ENCODE measurements around the gene UACA. TPM values are rescaled to one million over a fixed set of nuclear protein-coding genes. Genes with fewer than 3 reads are reported as not detected.
"Not testable (repeated sequence)": the region's sequence is repeated elsewhere in the genome, so short reads cannot be mapped to it uniquely, and the experiment has no call there.

UACA gene
- total RNA-seq, 4 donors from 2014 or later: 35.9 to 78.9 (median 50.5) TPM

DNA sequence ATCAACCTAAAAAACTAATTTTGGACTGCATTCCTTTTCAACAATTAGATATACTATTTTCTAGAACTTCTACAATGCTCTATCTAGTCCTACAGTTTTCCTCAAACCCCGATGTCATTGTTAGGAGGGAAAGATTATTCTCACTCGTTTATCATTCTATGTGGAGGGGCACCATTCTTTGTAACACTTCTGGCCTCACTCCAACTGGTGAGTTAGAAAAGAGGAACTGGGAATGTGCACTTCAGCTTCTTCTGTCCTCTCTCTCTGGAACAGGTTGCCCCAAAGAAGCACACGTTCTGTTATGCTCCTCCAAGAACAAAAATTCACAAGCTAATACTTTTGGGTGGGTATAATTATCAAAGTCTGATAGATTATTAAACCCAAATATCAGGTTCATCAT is 137.9 kb downstream of the UACA start:
- TF ChIP-seq POLR2A (IDR thresholded peaks at IDR 0.05) (no peak), POLR2AphosphoS5 (IDR thresholded peaks at IDR 0.05) (no peak)
- H3K4me1 ChIP-seq: no peaks in the 10 kb centered on the region
- 21 to 33% methylated on average over 3 of the region's 3 CpGs for WGBS, 2 donors (ENCODE audit: low coverage in 1 of 2)
- H3K27ac ChIP-seq: no peak overlapping the region
- ATAC-seq: no peak
- no peak overlapping the region for H3K4me3 ChIP-seq
- no peaks in the 10 kb centered on the region for H3K36me3 ChIP-seq
- peaks cover 0 to 23% (median 0%) of the 10 kb centered on the region in 3 donors for H3K9me3 ChIP-seq
- H3K27me3 ChIP-seq: no peaks in the 10 kb centered on the region

DNA sequence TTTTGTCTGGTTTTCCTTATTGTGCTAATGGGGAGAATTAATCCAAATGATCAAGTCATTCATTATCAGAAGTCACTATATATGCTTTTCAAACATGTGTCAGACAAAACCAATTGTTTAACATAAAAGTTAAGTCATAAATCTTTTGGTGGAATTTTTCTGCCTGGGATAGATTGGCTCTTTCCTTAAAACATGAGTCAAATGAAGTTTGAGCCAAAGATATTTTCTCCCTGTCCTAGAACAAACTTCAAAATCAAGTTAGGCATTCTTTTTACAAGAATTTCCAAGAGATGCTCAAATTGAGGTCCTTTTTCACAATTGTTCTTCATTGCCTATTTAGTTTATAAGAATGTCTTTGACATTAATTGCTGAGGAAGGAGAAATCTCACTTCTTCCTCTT is 138.3 kb downstream of the UACA start:
- no peak for ATAC-seq
- Histone ChIP-seq H3K4me3 (no peak overlapping the region), H3K9me3 (peaks cover 0 to 23% (median 0%) of the 10 kb centered on the region in 3 donors), H3K36me3 (no peaks in the 10 kb centered on the region), H3K27me3 (no peaks in the 10 kb centered on the region), H3K4me1 (no peaks in the 10 kb centered on the region), H3K27ac (no peak overlapping the region)
- TF ChIP-seq POLR2AphosphoS5 (IDR thresholded peaks at IDR 0.05) (no peak), EP300 (IDR thresholded peaks at IDR 0.05) (no peak), POLR2A (IDR thresholded peaks at IDR 0.05) (no peak)
- TF ChIP-seq, protein P1, sequence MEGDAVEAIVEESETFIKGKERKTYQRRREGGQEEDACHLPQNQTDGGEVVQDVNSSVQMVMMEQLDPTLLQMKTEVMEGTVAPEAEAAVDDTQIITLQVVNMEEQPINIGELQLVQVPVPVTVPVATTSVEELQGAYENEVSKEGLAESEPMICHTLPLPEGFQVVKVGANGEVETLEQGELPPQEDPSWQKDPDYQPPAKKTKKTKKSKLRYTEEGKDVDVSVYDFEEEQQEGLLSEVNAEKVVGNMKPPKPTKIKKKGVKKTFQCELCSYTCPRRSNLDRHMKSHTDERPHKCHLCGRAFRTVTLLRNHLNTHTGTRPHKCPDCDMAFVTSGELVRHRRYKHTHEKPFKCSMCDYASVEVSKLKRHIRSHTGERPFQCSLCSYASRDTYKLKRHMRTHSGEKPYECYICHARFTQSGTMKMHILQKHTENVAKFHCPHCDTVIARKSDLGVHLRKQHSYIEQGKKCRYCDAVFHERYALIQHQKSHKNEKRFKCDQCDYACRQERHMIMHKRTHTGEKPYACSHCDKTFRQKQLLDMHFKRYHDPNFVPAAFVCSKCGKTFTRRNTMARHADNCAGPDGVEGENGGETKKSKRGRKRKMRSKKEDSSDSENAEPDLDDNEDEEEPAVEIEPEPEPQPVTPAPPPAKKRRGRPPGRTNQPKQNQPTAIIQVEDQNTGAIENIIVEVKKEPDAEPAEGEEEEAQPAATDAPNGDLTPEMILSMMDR (IDR thresholded peaks at IDR 0.05): no peak

DNA sequence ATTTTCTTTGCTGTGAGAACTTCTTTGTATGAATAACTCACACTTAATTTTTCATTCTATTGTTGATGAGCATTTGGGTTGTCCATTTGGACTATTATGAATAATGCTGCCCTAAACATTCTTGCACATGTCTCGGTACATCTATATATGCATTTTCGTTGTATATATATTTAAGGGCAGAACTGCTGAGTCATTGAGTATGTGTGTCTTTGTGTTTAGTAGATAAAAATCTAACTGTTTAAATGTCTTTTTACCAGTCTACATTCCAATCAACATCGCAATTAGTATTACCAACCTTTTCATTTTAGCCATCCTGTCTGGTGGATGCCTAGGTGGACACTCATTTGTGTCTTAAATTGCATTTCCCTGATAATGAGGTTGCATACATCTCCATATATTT is 144.4 kb downstream of the UACA start:
- peaks cover 0 to 23% (median 0%) of the 10 kb centered on the region in 3 donors for H3K9me3 ChIP-seq
- no peaks in the 10 kb centered on the region for H3K27me3 ChIP-seq
- no peaks in the 10 kb centered on the region for H3K4me1 ChIP-seq
- TF ChIP-seq POLR2AphosphoS5 (IDR thresholded peaks at IDR 0.05): no peak
- TF ChIP-seq POLR2A (IDR thresholded peaks at IDR 0.05): no peak
- TF ChIP-seq, protein P1 (IDR thresholded peaks at IDR 0.05): no peak
- no peak for TF ChIP-seq EP300 (IDR thresholded peaks at IDR 0.05)
- H3K27ac ChIP-seq: no peak overlapping the region
- no peaks in the 10 kb centered on the region for H3K36me3 ChIP-seq
- no peak for ATAC-seq
- WGBS, 2 donors (ENCODE audit: low coverage in 1 of 2): 84 to 92% methylated on average over 3 of the region's 3 CpGs
- H3K4me3 ChIP-seq: no peak overlapping the region

DNA sequence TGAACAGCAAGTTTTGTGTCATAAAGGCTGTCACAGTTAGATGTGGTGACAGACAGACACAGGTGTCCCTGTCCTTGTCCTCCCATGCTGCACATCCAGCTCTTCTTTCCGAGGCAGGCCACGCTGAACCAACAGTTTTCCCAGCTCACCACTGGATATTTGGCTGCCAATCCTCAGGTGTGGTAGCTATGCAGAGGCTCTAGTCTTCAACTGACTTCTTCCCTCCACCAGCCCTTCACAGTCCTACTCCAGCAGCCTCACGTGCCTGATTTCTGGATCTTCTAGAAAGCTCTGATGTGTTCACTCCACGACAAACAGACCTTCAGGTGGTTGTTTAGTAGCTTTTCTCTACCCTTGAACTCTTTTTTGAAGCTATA is 145.5 kb downstream of the UACA start:
- Histone ChIP-seq H3K27ac (no peak overlapping the region), H3K27me3 (no peaks in the 10 kb centered on the region), H3K36me3 (no peaks in the 10 kb centered on the region), H3K9me3 (peaks cover 0 to 15% (median 0%) of the 10 kb centered on the region in 3 donors), H3K4me1 (no peaks in the 10 kb centered on the region), H3K4me3 (no peak overlapping the region)
- ATAC-seq: no peak
- WGBS, 2 donors (ENCODE audit: low coverage in 1 of 2): 92% methylated on average over 3 to 4 of the region's 4 CpGs
- TF ChIP-seq EP300 (IDR thresholded peaks at IDR 0.05): no peak
- TF ChIP-seq, protein P1 (IDR thresholded peaks at IDR 0.05): no peak
- no peak for TF ChIP-seq POLR2A (IDR thresholded peaks at IDR 0.05)
- no peak for TF ChIP-seq POLR2AphosphoS5 (IDR thresholded peaks at IDR 0.05)

DNA sequence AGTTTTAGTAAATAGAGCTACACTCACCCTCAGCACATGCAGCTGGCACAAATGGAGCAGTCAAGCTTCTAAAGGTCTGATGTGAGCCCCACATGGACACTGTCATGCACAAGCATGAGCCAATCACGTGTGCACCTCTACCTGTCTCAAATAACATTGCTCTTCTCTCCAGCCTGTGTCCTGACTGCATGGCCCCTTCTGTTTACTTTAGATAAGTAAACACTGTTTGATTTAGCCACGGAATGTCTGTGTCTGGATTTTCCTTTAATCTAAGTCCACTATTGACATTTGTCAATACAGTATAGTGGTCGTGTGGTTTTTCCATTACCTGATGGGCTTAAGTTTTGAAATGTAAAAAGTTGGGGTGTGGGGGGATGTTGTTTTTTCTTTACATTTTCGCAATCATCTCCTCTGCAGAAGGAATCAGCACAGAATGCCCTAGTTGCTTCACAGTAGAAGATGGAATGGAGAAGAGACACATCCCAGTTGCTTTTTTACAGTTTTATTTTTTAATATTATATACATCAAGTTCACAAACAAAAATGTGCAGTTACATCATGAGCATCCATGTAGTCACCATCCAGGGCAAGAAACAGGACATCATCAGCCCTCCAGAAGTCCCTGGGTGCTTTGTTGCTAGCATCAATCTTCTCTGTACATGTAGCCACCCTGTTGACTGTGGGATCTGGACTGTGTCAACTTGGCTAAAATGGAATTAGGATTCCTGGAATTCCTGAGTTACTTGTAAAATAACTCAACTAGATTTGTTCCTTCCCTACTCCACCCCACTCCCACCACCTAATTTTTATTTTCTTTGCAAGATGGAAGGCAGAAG is 146.1 kb downstream of the UACA start:
- no peaks in the 10 kb centered on the region for H3K36me3 ChIP-seq
- no peak for ATAC-seq
- no peak for TF ChIP-seq POLR2A (IDR thresholded peaks at IDR 0.05)
- TF ChIP-seq POLR2AphosphoS5 (IDR thresholded peaks at IDR 0.05): no peak
- TF ChIP-seq, protein P1 (IDR thresholded peaks at IDR 0.05): no peak
- no peak for TF ChIP-seq EP300 (IDR thresholded peaks at IDR 0.05)
- no peaks in the 10 kb centered on the region for H3K4me1 ChIP-seq
- no peaks in the 10 kb centered on the region for H3K27me3 ChIP-seq
- no peak overlapping the region for H3K4me3 ChIP-seq
- H3K9me3 ChIP-seq: peaks cover 0 to 9% (median 0%) of the 10 kb centered on the region in 3 donors
- 64 to 67% methylated on average over 4 of the region's 4 CpGs for WGBS, 2 donors (ENCODE audit: low coverage in 1 of 2)
- H3K27ac ChIP-seq: no peak overlapping the region

DNA sequence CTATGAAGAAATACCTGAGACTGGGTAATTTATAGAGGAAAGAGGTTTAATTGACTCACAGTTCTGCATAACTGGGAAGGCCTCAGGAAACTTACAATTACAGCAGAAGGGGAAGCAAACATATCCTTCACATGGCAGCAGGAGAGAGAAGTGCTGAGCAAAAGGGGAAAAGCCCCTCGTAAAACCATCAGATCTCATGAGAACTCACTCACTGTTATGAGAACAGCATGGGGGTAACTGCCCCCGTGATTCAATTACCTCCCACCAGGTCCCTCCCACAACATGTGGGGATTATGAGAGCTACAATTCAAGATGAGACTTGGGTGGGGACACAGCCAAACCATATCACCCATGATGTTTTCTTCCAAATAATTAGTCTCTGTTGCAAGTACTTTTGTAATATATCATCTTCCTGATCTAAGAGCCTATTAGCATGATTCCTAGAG is 147.0 kb downstream of the UACA start:
- H3K27me3 ChIP-seq, H3K9me3 ChIP-seq, H3K27ac ChIP-seq, H3K4me3 ChIP-seq, H3K36me3 ChIP-seq, H3K4me1 ChIP-seq, ATAC-seq: not testable (repeated sequence)
- 77 to 78% methylated on average over 2 of the region's 2 CpGs for WGBS, 2 donors (ENCODE audit: low coverage in 1 of 2)
